Adrenal gland (tissue), 5 donors: ENCODE results near the gene NOL4L.

Experiments
- POLR2A ChIP-seq, 2 donors: fragments of 450-650 bp; IDR thresholded peaks; one replicate each; pipeline ENCODE4 v1.6.1; 2017; ENCODE audit warnings: antibody characterized with exemption in 2 of 2, mild to moderate bottlenecking in 2 of 2, moderate library complexity in 1 of 2
- TF ChIP-seq, protein P1 (sequence below), 6 experiments: fragments of 450-650 bp in 4 of 6; fragments of 200-600 bp in 2 of 6; sonication (generic) in 1 of 6; IDR thresholded peaks; 1 replicate in 5 of 6; 2 replicates in 1 of 6; pipeline versions ENCODE4 v1.5.1 to v1.8.0; 2016 to 2021; ENCODE audit warnings: antibody characterized with exemption in 6 of 6, mild to moderate bottlenecking in 2 of 6, moderate library complexity in 1 of 6
- donor health status: DM: no; HTN: no; CAD: no.

DNA sequence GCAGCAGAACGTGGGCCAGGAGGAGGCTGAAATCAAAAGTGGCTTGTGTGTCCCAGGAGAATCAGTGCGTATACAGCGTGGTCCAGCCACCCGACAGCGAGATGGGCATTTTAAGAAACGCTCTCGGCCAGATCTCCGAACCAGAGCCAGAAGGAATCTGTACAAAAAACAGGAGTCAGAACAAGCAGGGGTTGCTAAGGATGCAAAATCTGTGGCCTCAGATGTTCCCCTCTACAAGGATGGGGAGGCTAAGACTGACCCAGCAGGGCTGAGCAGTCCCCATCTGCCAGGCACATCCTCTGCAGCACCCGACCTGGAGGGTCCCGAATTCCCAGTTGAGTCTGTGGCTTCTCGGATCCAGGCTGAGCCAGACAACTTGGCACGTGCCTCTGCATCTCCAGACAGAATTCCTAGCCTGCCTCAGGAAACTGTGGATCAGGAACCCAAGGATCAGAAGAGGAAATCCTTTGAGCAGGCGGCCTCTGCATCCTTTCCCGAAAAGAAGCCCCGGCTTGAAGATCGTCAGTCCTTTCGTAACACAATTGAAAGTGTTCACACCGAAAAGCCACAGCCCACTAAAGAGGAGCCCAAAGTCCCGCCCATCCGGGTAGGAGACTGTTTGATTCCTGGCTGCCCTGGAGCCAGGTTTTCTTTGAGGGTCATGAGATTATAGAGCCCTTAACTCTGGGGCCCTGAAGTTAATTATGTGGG lies 151.7 kb downstream of the NOL4L start:
- TF ChIP-seq, protein P1, sequence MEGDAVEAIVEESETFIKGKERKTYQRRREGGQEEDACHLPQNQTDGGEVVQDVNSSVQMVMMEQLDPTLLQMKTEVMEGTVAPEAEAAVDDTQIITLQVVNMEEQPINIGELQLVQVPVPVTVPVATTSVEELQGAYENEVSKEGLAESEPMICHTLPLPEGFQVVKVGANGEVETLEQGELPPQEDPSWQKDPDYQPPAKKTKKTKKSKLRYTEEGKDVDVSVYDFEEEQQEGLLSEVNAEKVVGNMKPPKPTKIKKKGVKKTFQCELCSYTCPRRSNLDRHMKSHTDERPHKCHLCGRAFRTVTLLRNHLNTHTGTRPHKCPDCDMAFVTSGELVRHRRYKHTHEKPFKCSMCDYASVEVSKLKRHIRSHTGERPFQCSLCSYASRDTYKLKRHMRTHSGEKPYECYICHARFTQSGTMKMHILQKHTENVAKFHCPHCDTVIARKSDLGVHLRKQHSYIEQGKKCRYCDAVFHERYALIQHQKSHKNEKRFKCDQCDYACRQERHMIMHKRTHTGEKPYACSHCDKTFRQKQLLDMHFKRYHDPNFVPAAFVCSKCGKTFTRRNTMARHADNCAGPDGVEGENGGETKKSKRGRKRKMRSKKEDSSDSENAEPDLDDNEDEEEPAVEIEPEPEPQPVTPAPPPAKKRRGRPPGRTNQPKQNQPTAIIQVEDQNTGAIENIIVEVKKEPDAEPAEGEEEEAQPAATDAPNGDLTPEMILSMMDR (IDR thresholded peaks at IDR 0.05), result no peak
- TF ChIP-seq POLR2A (IDR thresholded peaks at IDR 0.05), result no peak
